Right ventricle myocardium inferior (tissue), 1 donor: ENCODE results near the gene THSD4. TPM values are rescaled to one million over a fixed set of nuclear protein-coding genes. Genes with fewer than 3 reads are reported as not detected.

Source experiments
- ATAC-seq: fragments of 200-7000 bp; cut with Tn5 transposase; one replicate; pipeline ENCODE4 v1.9.1; 2020; ENCODE audit warnings: mild to moderate bottlenecking, moderate library complexity
- DNase-seq: peaks from one replicate; pipeline ENCODE4 v3.0.0; 2021; ENCODE audit errors: missing footprints
- intact Hi-C: fragments of 100-400 bp; cut with DNase I; formaldehyde crosslinking; loops from one replicate; pipeline ENCODE4 v1.11.0; 2022
- total RNA-seq: library from RNA; stranded (reverse); fragmentation: NEBNext Ultra II Directional; extraction: Animal tissue kit (Norgen Biotek cat#: 25700); gene quantifications from one replicate; pipeline ENCODE4 v1.2.1, GENCODE V29; 2021
- donor health status: DM: no; HTN: yes; CAD: no; lungs with severe emphysema.

Gene THSD4
- total RNA-seq, 1 donor from 2014 or later, result 73.1 TPM

GRCh38 chr15:71336671-71337070 is 221.4 kb downstream of the THSD4 start:
- intact Hi-C loops, result loop anchor here (5.0 kb wide), 1 partner anchor 184 kb away; no protein-coding TSS in a partner anchor
- ATAC-seq (no peak), DNase-seq (no peak)

- DNase-seq (no peak), ATAC-seq (no peak)
- intact Hi-C loops, result loop anchor here (5.0 kb wide), 1 partner anchor 185 kb away; no protein-coding TSS in a partner anchor
These were observed 222.1 kb downstream of the THSD4 start for GRCh38 chr15:71337197-71337845.

GRCh38 chr15:71338265-71338664 is 223.0 kb downstream of the THSD4 start:
- intact Hi-C loops, result loop anchor here (5.0 kb wide), 1 partner anchor 186 kb away; no protein-coding TSS in a partner anchor
- ATAC-seq (peak; percentile 74), DNase-seq (no peak)

- DNase-seq (no peak), ATAC-seq (no peak)
- intact Hi-C loops, result loop anchor here (5.0 kb wide), 1 partner anchor 187 kb away; no protein-coding TSS in a partner anchor
These were observed 223.7 kb downstream of the THSD4 start for GRCh38 chr15:71338827-71339542.

GRCh38 chr15:71341811-71342550 is 226.7 kb downstream of the THSD4 start:
- ATAC-seq (no peak), DNase-seq (no peak)
- intact Hi-C loops, result no loop called here

GRCh38 chr15:71342658-71343057 is 227.4 kb downstream of the THSD4 start:
- no peak for ATAC-seq
- intact Hi-C loops, result no loop called here
- DNase-seq, result no peak

GRCh38 chr15:71344316-71344715 is 229.0 kb downstream of the THSD4 start:
- no peak for DNase-seq
- intact Hi-C loops, result no loop called here
- ATAC-seq, result no peak

GRCh38 chr15:71345186-71345585 is 229.9 kb downstream of the THSD4 start:
- ATAC-seq, result no peak
- intact Hi-C loops, result no loop called here
- DNase-seq, result no peak

GRCh38 chr15:71346464-71346863 is 231.2 kb downstream of the THSD4 start:
- ATAC-seq (no peak), DNase-seq (no peak)
- intact Hi-C loops, result no loop called here

- DNase-seq (no peak), ATAC-seq (no peak)
- intact Hi-C loops, result no loop called here
These were observed 233.3 kb downstream of the THSD4 start for GRCh38 chr15:71348597-71348996.

GRCh38 chr15:71349336-71349735 is 234.1 kb downstream of the THSD4 start:
- DNase-seq, result no peak
- intact Hi-C loops, result no loop called here
- ATAC-seq, result no peak

- no peak for ATAC-seq
- intact Hi-C loops, result loop anchor here (10.0 kb wide), 1 partner anchor 235 kb away; the partner anchor contains the start of gene THSD4
- no peak for DNase-seq
These were observed 234.7 kb downstream of the THSD4 start for GRCh38 chr15:71349736-71350526.

- no peak for DNase-seq
- intact Hi-C loops, result loop anchor here (10.0 kb wide), 1 partner anchor 236 kb away; the partner anchor contains the start of gene THSD4
- ATAC-seq, result no peak
These were observed 235.5 kb downstream of the THSD4 start for GRCh38 chr15:71350622-71351378.

GRCh38 chr15:71352125-71352524 is 236.9 kb downstream of the THSD4 start:
- intact Hi-C loops, result loop anchor here (10.0 kb wide), 1 partner anchor 237 kb away; the partner anchor contains the start of gene THSD4
- DNase-seq (no peak), ATAC-seq (no peak)

- DNase-seq (no peak), ATAC-seq (no peak)
- intact Hi-C loops, result loop anchor here (10.0 kb wide), 1 partner anchor 238 kb away; the partner anchor contains the start of gene THSD4
These were observed 237.5 kb downstream of the THSD4 start for GRCh38 chr15:71352765-71353164.

GRCh38 chr15:71353171-71353570 is 237.9 kb downstream of the THSD4 start:
- no peak for ATAC-seq
- no peak for DNase-seq
- intact Hi-C loops, result loop anchor here (10.0 kb wide), 1 partner anchor 238 kb away; the partner anchor contains the start of gene THSD4

GRCh38 chr15:71355268-71355667 is 240.0 kb downstream of the THSD4 start:
- no peak for DNase-seq
- intact Hi-C loops, result loop anchor here (10.0 kb wide), 1 partner anchor 240 kb away; the partner anchor contains the start of gene THSD4
- no peak for ATAC-seq

- ATAC-seq (peak; percentile 88), DNase-seq (no peak)
- intact Hi-C loops, result loop anchor here (10.0 kb wide), 1 partner anchor 243 kb away; the partner anchor contains the start of gene THSD4
These were observed 242.1 kb downstream of the THSD4 start for GRCh38 chr15:71357321-71357732.
